GM18870 (cell line): Measurements from ENCODE around the gene DRAXIN.

Source experiments
- ATAC-seq: cut with Tn5 transposase; IDR thresholded peaks from one replicate; pipeline ENCODE4 v1.9.1; 2021; ENCODE audit warnings: moderate library complexity; ENCODE audit not compliant: unreplicated experiment

DRAXIN gene

GRCh38 chr1:11654939-11655808 lies 36.3 kb upstream of the DRAXIN start:
- no peak for ATAC-seq

GRCh38 chr1:11657654-11658053 lies 33.9 kb upstream of the DRAXIN start:
- no peak for ATAC-seq

- ATAC-seq: no peak
These were observed 33.0 kb upstream of the DRAXIN start for GRCh38 chr1:11658542-11658941.

DNA sequence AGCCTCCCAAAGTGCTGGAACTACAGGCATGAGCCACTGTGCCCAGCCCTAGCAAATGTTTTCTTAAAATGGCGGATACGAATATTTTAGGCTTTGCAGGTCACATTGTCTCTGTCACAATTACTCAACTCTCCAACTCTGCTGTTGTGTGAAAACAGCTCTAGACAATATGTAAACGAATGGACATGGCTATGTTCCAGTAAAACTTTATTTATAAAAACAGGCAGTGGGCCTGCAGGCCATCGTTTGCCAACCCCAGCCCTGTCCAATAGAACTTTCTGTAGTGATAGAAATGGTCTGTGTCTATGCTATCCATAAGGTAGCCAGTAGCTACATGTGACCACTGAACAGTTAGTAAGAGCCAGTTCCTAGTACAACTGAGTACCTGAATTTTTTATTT lies 31.8 kb upstream of the DRAXIN start:
- ATAC-seq: no peak

- ATAC-seq: no peak
These were observed 30.4 kb upstream of the DRAXIN start for GRCh38 chr1:11661103-11661502.

DNA sequence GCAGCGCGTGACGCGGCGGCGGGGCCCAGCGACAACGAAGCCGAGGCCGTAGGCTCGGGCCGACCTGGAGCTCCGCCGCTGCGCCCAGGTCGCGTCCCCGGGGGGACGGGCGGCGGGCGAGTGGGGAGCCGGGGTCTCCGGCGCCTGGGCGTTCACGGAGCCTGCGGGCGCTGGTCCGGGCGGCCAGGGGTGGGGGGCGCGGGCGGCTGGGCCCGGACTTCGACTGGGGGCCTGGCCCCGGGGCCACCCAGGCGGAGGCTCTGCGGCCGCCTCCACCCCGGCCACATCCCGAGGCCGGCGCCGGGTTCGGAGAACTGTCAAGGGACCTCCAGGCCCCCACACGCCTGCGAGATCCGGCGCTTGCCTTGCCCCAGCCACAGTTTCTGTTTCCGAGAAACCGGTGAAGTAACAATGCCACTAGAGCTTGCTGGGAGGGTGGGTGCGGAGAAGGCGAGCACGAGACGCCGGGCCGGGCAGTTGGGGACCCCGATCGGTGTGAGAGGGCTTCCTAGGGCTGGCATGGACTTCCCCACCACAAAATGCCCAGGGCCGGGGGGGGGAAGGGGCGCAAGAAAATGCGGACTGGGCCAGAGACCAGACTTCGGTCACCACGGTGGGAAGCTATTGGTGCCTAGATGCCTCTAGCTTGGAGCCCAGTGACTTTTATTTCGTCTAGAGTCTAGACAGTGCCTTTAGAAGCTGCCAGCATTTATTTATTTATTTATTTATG lies 27.0 kb upstream of the DRAXIN start:
- no peak for ATAC-seq

DNA sequence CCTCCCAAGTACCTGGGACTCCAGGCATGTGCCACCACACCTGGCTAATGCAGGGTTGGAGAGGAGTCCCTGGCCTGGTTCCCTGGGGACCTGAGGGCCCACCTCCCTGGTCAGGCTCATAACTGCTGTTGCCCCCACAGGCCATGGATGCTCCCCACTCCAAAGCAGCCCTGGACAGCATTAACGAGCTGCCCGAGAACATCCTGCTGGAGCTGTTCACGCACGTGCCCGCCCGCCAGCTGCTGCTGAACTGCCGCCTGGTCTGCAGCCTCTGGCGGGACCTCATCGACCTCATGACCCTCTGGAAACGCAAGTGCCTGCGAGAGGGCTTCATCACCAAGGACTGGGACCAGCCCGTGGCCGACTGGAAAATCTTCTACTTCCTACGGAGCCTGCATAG lies 23.0 kb upstream of the DRAXIN start:
- ATAC-seq: no peak

DNA sequence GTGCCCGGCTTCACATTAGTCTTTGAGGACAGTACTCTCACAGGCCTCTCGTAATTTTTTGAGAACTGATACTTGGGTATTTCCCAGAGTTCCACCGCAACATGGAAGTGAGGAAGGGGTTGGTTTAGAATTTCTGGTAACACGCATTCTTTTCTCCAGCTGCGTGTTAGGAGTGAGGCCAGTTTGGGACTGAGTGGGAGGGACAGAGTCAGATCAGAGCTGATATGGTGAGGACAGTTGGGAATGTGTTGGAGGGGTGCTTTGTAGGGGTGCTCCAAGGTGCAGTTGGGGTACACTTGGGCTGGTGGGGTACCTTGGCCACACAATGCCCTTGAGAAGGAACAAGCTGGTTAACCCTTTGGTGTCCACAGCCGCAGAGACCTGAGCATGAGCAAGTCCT lies 20.8 kb upstream of the DRAXIN start:
- ATAC-seq: no peak

DNA sequence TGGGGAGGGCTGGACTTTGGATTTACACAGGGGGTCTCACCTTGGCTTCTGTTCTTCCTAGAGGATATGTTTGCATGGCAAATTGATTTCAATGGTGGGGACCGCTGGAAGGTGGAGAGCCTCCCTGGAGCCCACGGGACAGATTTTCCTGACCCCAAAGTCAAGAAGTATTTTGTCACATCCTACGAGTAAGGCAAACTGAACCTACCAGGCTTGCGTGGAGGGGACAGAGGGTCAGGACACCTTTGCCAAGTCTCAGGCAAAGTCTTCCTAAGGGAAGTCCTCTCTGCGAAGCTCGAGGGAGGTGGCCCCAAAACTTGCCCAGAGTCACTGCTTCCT lies 20.3 kb upstream of the DRAXIN start:
- no peak for ATAC-seq

- ATAC-seq: no peak
These were observed 19.8 kb upstream of the DRAXIN start for GRCh38 chr1:11671544-11672286.

GRCh38 chr1:11673089-11673769 lies 18.3 kb upstream of the DRAXIN start:
- no peak for ATAC-seq

DNA sequence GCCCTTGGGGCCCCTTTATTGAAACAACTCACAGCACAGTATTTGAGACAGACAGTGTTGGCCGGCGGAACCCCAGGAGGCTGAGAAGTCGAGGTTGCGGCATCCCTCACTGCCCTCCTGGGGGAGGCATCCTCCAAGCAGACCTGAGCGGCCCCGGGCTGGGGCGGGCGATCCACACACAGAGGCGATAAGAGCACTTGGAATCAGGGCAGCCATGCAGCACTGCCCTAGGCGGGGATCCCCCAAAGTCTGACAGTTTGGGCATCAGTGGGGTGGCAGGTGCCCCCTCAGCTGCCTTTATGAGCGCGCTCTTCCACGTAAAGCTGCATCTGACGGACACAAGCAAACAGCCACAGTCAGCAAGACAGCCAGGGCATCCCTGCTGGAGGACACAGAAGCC lies 17.0 kb upstream of the DRAXIN start:
- no peak for ATAC-seq

DNA sequence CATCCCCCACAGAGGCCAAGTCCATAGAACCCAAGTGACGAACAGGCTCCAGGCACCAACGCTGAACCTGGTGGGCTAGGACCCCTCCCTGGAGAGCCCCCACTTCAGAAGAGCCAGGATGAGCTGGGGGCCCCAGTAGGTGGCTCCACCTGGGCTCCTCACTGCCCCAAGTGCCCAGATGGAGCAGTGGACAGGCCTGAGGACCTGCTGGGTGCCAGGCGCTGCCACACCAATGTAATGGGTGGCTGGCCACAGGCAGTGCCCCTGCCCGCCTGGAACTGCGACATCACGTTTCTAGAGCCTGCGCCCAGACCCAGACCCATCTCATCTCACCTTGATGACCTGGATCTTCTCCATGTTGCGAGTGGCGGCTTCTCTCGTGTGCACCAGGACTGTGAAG lies 16.2 kb upstream of the DRAXIN start:
- ATAC-seq: no peak

- ATAC-seq: no peak
These were observed 15.0 kb upstream of the DRAXIN start for GRCh38 chr1:11676386-11677103.

GRCh38 chr1:11678442-11678841 lies 13.1 kb upstream of the DRAXIN start:
- no peak for ATAC-seq

DNA sequence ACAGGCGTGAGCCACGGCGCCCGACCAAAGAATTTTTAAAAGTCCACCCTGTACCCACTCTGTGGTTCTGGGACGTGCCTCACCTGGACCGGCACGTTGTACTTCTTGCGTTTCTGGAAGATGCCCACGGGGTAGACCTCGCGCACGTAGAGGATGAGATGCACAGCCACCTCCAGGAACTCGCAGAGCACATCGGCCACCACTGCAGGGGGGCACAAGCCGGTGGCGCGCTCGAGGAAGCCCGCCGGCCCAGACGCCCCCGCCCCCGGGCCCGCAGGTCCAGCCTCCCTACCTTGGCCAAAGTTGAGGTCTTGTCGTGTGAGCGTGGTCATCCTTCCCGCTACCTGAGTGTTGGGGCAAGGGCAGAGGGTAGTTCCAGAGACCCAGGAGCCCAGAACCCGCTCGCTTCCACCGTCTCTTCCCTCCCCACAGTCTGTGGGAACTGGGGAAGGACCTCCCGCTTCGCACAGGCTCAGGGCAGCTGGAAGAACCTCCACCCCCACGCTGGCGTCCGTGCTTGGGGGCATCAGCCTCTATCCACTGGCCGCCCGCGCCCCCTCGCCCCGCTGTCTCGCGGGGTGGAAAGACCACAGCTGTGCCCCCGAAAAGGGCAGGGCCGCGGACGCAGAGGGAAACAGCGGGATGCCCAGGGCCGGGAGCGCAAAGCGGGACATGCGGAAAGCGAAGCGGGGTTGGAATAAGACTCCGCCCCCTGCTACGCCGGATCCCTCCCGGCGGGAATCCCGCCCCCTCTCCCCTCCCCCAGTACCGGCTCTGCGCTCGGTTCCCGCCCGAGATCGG lies 11.0 kb upstream of the DRAXIN start:
- peak; percentile 26 for ATAC-seq

DNA sequence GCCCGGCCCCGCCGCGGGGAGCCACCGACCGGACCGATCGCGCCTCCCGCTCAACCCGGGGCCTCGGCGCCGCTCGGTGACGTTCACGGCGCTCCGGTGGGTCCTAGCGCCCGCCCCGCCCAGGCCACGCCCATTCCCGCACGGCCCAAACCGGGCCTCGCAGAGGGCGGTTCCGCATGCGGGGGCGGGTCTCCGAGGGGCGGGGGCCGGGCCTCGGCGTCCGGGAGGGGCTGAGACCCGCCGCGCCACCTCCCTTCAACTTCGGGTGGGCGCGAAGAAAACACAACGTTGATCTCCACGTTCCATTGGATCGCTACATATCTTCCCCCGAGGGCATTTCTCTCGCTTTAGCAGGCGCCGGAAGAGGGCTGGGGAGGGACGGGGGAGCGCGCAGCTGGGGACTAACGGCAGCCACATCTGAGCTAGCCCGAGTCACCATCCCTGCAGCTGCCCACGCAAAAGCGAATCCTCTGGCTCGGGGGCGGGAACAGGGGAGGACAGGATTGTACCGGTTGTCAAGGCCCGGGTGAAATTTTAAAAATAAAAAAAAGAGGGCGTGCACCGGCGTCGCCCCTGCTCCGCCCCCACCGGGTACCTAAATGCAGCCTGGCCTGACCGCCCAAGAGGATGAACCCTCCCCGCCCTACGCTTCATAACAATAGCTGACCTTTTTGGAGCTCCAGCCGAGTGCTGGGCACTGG lies 10.3 kb upstream of the DRAXIN start, which contains the start of gene MAD2L2:
MAD2L2 (minus strand) TSS at position 78 of the 701 bp plus-strand sequence. CDS start 547 bp downstream, outside the sequence.
- ATAC-seq: peak; percentile 39

- no peak for ATAC-seq
These were observed 9.2 kb upstream of the DRAXIN start for GRCh38 chr1:11682287-11682771.

DNA sequence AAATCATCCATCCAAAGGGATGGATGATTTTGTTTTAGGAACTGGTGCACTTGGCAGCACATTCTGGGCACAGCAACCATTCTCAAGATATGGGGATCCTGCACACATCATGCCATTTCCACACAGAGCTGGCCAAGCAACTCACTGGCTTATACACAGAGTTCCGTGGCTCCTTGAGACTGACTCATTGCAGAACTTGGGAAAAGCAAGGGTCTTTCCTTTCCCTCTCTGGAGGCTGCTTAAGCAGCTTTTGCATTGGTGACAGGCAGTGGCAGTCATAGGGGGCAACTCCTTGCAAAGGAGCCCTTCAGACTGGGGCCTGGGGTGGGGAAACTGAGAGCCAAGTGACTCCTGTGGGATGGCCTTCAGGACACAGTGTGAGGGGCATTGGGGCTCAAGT lies 8.7 kb upstream of the DRAXIN start:
- no peak for ATAC-seq
